Mucosa of descending colon (tissue), 3 donors: ENCODE measurements around the gene FNDC1. TPM values are rescaled to one million over a fixed set of nuclear protein-coding genes. Genes with fewer than 3 reads are reported as not detected.

ENCODE experiments used
- ATAC-seq: fragments of 200-7000 bp; cut with Tn5 transposase; one replicate; pipeline ENCODE4 v1.9.1; 2020; ENCODE audit warnings: mild to moderate bottlenecking, moderate library complexity
- DNase-seq, 3 donors: peaks; one replicate each; pipeline ENCODE4 v3.0.0-alpha.2; 2020
- H3K36me3 ChIP-seq: fragments of 200-600 bp; one replicate; pipeline ENCODE4 v1.8.0; 2021; ENCODE audit warnings: low read depth, mild to moderate bottlenecking
- H3K4me1 ChIP-seq: fragments of 200-600 bp; one replicate; pipeline ENCODE4 v1.8.0; 2021; ENCODE audit warnings: low read depth, mild to moderate bottlenecking
- H3K4me3 ChIP-seq: fragments of 200-600 bp; one replicate; pipeline ENCODE4 v1.8.0; 2021; ENCODE audit warnings: mild to moderate bottlenecking
- H3K9me3 ChIP-seq: fragments of 200-600 bp; one replicate; pipeline ENCODE4 v1.8.0; 2021; ENCODE audit warnings: mild to moderate bottlenecking
- intact Hi-C, 2 donors: fragments of 100-400 bp; cut with DNase I in 1 of 2; cut with micrococcal nuclease in 1 of 2; formaldehyde crosslinking; loops; one replicate each; pipeline versions ENCODE4 v1.11.0 to v1.11.1; 2022; cut with DNase I, micrococcal nuclease
- total RNA-seq, 3 donors: library from RNA; stranded (reverse); fragmentation: NEBNext Ultra II Directional in 2 of 3; extraction: Animal tissue kit (Norgen Biotek cat#: 25700) in 2 of 3; gene quantifications; one replicate each; pipeline versions ENCODE4 v1.2.1 to v1.2.4, GENCODE V29; 2021 to 2023
- TF ChIP-seq, protein P1 (sequence below): fragments of 200-600 bp; IDR thresholded peaks from one replicate; pipeline ENCODE4 v1.8.0; 2022; ENCODE audit warnings: antibody characterized with exemption, mild to moderate bottlenecking
- donor health status: DM: no; HTN: no; CAD: no; lungs with moderate emphysema.
- donor health status: DM: no; HTN: no; CAD: no.
- donor health status: DM: no; HTN: yes; CAD: no.

FNDC1 gene
- total RNA-seq, 3 donors from 2014 or later: 0.64 to 6.6 (median 0.89) TPM

DNA sequence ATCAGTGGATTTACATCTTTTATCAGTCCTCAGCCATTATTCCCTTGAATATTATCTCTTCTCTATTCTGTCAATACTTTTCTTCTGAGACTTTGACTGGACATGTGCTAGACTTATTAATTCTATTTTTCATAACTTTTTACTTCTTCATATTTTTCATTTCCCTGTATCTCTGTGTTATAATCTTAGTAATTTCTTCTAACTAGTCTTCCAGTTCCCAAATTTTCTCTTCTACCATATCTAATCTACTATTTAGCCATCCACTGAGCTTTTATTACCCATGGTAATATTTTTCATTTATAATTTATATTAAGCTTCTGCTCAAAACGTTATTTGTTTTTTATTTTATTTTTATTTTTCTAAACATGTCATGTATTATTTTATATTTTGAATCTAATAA lies 13.1 kb upstream of the FNDC1 start:
- Histone ChIP-seq H3K4me1 (no peaks in the 10 kb centered on the region), H3K4me3 (no peak overlapping the region), H3K9me3 (peaks cover 9% of the 10 kb centered on the region), H3K36me3 (no peaks in the 10 kb centered on the region)
- intact Hi-C loops: no loop called here
- DNase-seq: no peak
- no peak for ATAC-seq
- TF ChIP-seq, protein P1, sequence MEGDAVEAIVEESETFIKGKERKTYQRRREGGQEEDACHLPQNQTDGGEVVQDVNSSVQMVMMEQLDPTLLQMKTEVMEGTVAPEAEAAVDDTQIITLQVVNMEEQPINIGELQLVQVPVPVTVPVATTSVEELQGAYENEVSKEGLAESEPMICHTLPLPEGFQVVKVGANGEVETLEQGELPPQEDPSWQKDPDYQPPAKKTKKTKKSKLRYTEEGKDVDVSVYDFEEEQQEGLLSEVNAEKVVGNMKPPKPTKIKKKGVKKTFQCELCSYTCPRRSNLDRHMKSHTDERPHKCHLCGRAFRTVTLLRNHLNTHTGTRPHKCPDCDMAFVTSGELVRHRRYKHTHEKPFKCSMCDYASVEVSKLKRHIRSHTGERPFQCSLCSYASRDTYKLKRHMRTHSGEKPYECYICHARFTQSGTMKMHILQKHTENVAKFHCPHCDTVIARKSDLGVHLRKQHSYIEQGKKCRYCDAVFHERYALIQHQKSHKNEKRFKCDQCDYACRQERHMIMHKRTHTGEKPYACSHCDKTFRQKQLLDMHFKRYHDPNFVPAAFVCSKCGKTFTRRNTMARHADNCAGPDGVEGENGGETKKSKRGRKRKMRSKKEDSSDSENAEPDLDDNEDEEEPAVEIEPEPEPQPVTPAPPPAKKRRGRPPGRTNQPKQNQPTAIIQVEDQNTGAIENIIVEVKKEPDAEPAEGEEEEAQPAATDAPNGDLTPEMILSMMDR: no peak

DNA sequence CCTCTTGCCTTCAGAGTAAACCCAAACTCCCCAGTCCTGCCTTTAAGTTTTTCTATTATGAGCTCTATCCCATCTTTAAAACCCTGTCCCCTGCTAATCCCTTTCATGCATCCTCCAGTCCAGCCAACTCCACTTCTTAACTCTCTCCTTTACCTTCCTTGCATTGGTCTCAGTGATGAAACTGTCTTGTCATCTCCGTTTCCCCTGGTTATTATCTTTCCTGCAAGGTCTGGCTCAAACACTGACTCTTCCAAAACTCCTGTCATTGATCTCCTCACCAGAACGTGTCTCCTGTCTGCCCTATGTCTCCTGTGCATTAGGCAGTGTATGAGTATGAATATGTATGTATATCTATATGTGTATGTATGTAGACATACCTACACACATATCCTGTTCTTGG lies 11.8 kb upstream of the FNDC1 start:
- H3K36me3 ChIP-seq: no peaks in the 10 kb centered on the region
- H3K4me3 ChIP-seq: no peak overlapping the region
- intact Hi-C loops: no loop called here
- no peak for DNase-seq
- ATAC-seq: no peak
- peaks cover 9% of the 10 kb centered on the region for H3K9me3 ChIP-seq
- no peaks in the 10 kb centered on the region for H3K4me1 ChIP-seq
- TF ChIP-seq, protein P1: no peak

DNA sequence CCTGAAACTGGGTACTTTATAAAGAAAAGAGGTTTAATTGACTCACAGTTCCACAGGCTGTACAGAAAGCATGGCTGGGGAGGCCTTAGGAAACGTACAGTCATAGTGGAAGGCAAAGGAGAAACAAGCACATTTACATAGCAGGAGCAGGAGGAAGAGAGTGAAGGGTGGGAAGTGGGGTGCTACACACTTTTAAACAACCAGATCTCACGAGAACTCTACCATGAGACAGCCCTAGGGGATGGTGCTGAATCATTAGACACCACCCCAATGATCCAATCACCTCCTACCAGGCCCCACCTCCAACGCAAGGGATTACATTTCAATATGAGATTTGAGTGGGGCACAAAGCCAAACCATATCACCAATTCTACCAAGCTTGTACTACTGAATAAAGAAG lies 7.4 kb upstream of the FNDC1 start:
- H3K9me3 ChIP-seq: no peaks in the 10 kb centered on the region
- TF ChIP-seq, protein P1: no peak
- ATAC-seq: no peak
- H3K36me3 ChIP-seq: no peaks in the 10 kb centered on the region
- H3K4me3 ChIP-seq: no peak overlapping the region
- H3K4me1 ChIP-seq: no peaks in the 10 kb centered on the region
- intact Hi-C loops: no loop called here
- DNase-seq: no peak

DNA sequence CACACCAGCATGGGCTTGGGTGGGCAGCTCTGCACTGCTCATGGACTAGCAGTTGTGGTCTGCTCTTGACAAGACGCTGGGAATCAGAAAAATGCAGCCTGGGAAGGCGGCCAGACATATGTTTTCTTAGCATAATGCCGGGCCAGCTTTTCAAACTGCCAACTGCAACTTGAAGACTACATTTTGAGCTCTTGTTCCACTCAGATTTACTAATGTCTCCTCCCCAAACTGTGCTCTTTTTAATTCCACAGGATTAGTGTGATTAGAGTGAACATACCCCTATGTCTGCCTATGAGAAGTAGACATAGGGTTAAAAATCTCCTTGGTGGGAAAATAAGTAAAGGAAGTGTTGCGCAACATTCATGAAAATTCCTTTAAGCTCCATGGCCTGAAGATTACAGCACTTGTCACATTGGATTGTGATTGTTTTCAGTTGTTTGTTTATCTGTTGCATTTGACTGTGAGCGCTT lies 5.3 kb upstream of the FNDC1 start:
- TF ChIP-seq, protein P1: no peak
- DNase-seq (no peak), ATAC-seq (no peak)
- H3K9me3 ChIP-seq: no peaks in the 10 kb centered on the region
- intact Hi-C loops: no loop called here
- no peaks in the 10 kb centered on the region for H3K36me3 ChIP-seq
- H3K4me3 ChIP-seq: no peak overlapping the region
- H3K4me1 ChIP-seq: no peaks in the 10 kb centered on the region

DNA sequence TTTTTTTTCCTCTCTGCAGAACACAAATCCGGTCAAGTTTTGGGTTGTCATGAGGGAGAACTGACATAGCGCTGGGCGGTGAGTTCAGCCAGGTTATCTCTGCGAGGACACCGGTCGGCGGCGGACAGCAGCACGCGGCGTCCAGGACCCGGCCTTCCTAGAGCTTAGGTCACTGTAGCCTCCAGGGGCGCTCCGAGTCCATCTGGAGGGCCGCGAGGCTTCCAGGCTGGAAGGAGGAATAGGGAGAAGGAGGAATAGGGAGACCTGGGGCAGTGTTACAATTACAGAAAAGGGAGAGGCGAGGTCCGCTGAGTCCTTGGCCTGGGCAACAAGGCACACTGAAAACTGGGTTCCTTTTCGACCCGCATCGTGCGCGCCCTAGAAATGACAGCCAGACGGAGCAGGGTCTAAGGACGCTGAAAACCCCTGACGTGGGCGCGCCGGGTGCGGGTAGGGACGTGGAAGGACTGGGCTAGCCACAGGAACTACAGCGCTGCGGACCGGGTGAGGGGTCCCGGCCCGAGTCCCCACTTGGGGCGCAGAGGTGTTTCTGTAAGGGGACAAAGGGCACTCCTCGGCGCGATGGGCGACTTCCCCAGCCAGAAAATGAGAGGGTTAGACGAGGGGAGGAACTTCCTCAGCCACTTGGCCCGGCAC lies 536 bp upstream of the FNDC1 start:
- Histone ChIP-seq H3K9me3 (no peaks in the 10 kb centered on the region), H3K4me1 (peaks cover 7% of the 10 kb centered on the region), H3K36me3 (no peaks in the 10 kb centered on the region), H3K4me3 (no peak overlapping the region)
- DNase-seq (peak in 2 of 3 donors; percentile 21 to 41), ATAC-seq (peak; percentile 56)
- TF ChIP-seq, protein P1: no peak
- intact Hi-C loops: no loop called here
